BLaER1 treated with 17β-estradiol and CSF1 and Interleukin-3, amounts not matched to agents 10 nM and 100 nM (cell line): ENCODE data around the gene HCRTR2.
"Not testable (repeated sequence)": the region's sequence is repeated elsewhere in the genome, so short reads cannot be mapped to it uniquely, and the experiment has no call there.

Source experiments
- H3K27ac ChIP-seq, 11 experiments: shearing (Covaris generic); formaldehyde crosslinking; 2 replicates each; pipeline ENCODE4 v1.8.1; 2022
- H3K27me3 ChIP-seq, 11 experiments: shearing (Covaris generic); formaldehyde crosslinking; 2 replicates each; pipeline ENCODE4 v1.8.1; 2022
- H3K36me3 ChIP-seq, 11 experiments: shearing (Covaris generic); formaldehyde crosslinking; 2 replicates each; pipeline ENCODE4 v1.8.1; 2022
- H3K4me1 ChIP-seq, 10 experiments: shearing (Covaris generic); formaldehyde crosslinking; 2 replicates each; pipeline ENCODE4 v1.8.1; 2022
- H3K4me2 ChIP-seq, 11 experiments: shearing (Covaris generic); formaldehyde crosslinking; 2 replicates each; pipeline ENCODE4 v1.8.1; 2022
- H3K4me3 ChIP-seq, 10 experiments: shearing (Covaris generic); formaldehyde crosslinking; 2 replicates each; pipeline ENCODE4 v1.8.1; 2022
- H3K9ac ChIP-seq, 11 experiments: shearing (Covaris generic); formaldehyde crosslinking; 2 replicates each; pipeline ENCODE4 v1.8.1; 2022
- H3K9me3 ChIP-seq, 11 experiments: shearing (Covaris generic); formaldehyde crosslinking; replicated peaks in 1 of 11; 2 replicates each; pipeline ENCODE4 v1.8.1; 2022
- H4K20me1 ChIP-seq, 11 experiments: shearing (Covaris generic); formaldehyde crosslinking; 2 replicates each; pipeline ENCODE4 v1.8.1; 2022
- Cebpa-rat ChIP-seq, 11 experiments: shearing (Covaris generic); IDR thresholded peaks; 2 replicates each; pipeline ENCODE4 v1.8.1; 2022

Gene HCRTR2

DNA sequence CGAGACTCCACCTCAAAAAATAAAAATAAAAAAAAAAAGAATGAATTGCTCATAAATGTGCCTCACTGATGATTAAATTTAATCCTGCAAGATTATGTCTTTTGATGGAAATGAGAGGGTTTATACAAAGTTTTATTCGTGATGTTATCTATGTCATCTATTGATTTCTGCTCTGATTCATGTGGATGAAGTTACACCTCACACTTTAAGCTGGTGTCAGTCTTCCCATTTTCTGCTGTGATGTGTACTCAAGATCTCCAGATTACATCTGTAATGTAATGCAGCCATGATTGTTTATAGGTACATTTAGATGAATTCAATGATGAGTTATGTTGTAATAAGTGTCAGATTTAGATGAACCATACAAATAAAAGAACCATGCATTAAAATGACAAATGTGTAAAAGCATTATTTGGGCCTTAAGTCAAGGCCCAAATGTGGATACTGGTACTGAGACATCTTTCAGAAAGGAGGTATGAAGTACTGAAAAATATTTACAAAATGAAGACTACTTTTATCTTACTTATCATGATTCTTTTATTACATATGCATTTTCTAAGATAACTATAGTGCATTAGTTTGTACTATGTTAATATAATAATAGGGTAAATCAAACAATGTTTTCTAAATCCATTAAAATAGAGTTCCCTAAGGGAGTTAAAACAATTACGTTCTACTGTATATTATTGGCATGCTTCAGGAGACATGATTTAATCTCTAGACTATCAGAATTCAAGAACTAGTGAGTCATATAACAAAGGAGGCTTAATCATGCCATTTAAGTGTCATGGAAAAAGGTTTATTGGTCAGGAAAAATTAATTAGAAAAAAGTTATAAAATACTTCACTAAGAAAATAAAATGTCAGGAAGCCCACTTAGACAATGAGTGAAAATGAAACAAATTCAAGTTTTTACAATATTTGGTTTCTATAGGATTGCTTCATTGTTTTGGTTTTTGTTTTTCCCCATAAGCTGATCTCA lies 34.5 kb downstream of the HCRTR2 start:
- no peak overlapping the region for H3K9ac ChIP-seq
- no peaks in the 10 kb centered on the region for H3K27me3 ChIP-seq
- no peak overlapping the region for H3K27ac ChIP-seq
- H3K4me3 ChIP-seq = no peak overlapping the region
- H3K9me3 ChIP-seq = no peaks in the 10 kb centered on the region
- H4K20me1 ChIP-seq = no peaks in the 10 kb centered on the region
- no peak for TF ChIP-seq Cebpa-rat (IDR thresholded peaks at IDR 0.05)
- no peaks in the 10 kb centered on the region for H3K36me3 ChIP-seq
- no peak overlapping the region for H3K4me2 ChIP-seq
- H3K4me1 ChIP-seq = no peaks in the 10 kb centered on the region

DNA sequence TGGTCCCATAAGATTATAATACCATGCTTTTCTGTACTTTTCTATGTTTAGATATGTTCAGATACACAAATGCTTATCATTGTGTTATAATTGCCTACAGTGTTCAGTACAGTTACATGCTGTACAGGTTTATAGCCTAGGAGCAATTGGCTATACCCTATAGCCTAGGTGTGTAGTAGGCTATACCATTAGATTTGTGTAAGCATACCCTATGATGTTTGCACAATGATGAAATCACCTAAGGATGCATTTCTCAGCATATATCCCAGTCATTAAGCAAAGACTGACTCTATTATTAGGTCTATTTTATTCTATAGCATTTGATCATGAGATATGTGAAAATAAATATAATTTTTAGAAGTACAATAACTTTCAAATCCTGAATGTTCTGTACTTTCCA lies 36.6 kb downstream of the HCRTR2 start:
- no peaks in the 10 kb centered on the region for H3K4me1 ChIP-seq
- H4K20me1 ChIP-seq = no peaks in the 10 kb centered on the region
- no peaks in the 10 kb centered on the region for H3K9me3 ChIP-seq
- H3K36me3 ChIP-seq = no peaks in the 10 kb centered on the region
- no peak for TF ChIP-seq Cebpa-rat (IDR thresholded peaks at IDR 0.05)
- no peak overlapping the region for H3K4me2 ChIP-seq
- no peak overlapping the region for H3K27ac ChIP-seq
- no peak overlapping the region for H3K4me3 ChIP-seq
- H3K27me3 ChIP-seq = no peaks in the 10 kb centered on the region
- H3K9ac ChIP-seq = no peak overlapping the region

DNA sequence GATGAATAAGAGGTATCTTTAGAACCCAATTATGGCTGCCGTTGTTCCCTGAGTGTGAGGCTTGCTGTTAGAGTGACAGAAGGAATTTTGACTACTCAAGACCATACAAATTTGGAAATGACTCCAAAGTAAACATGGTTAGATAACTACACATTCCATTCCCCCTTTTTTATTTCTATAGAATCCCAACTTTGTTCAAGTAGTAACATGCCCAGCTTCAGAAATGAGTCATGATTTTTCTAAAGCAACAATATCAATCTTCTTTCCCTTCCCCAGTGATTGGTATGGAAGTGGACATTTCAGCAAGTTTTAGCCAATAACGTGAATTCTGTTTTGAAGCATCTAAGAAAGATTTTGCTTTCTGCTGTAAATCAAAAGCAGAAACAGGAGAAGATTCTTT lies 37.8 kb downstream of the HCRTR2 start:
- Histone ChIP-seq H3K4me2 (no peak overlapping the region), H3K4me3 (no peak overlapping the region), H3K4me1 (no peaks in the 10 kb centered on the region), H4K20me1 (no peaks in the 10 kb centered on the region), H3K9me3 (no peaks in the 10 kb centered on the region), H3K27ac (no peak overlapping the region), H3K36me3 (no peaks in the 10 kb centered on the region), H3K27me3 (no peaks in the 10 kb centered on the region), H3K9ac (no peak overlapping the region)
- TF ChIP-seq Cebpa-rat (IDR thresholded peaks at IDR 0.05) = no peak

DNA sequence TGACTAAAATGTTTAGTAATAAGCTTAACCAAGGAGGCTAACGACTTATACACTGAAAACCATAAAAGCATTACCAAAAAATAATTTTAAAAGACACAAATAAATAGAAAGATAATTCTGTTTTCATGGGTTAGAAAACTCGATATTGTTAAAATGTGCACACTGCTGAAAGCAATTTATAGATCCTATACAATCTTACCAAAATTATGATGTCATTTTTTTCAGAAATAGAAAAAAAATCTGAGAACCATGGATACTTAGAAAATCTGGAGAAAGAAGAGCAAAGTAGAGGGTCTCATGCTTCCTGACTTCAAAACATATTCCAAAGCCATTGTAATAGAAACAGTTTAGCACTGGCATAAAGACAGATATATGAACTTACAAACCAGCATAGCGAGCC lies 46.6 kb downstream of the HCRTR2 start:
- H3K4me3 ChIP-seq = no peak overlapping the region
- TF ChIP-seq Cebpa-rat (IDR thresholded peaks at IDR 0.05) = no peak
- H3K9ac ChIP-seq = no peak overlapping the region
- no peaks in the 10 kb centered on the region for H4K20me1 ChIP-seq
- no peaks in the 10 kb centered on the region; a peak in 1 of 22 replicates for H3K27me3 ChIP-seq
- H3K27ac ChIP-seq = no peak overlapping the region
- no peaks in the 10 kb centered on the region for H3K9me3 ChIP-seq
- no peaks in the 10 kb centered on the region for H3K36me3 ChIP-seq
- H3K4me1 ChIP-seq = no peaks in the 10 kb centered on the region
- no peak overlapping the region for H3K4me2 ChIP-seq

DNA sequence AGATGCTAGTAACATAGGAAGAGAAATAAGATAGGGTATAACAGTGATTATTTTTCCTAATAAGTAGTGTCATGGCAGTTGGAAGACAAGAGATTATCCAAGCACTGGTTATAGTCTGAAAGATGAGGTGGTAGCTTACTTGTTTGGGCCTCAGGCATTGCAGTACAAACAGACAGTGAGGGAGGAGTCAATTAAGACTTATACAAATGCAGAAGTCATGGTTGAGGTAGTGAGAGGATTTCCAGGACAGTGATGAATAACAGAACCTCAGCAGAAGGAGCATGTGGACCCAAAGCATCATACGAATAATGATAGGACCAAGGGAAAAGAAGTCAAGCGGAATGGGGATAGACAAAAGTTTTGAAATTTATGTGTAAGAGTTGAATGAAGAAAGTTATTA lies 53.5 kb downstream of the HCRTR2 start:
- Histone ChIP-seq H3K4me2 (no peak overlapping the region), H4K20me1 (no peaks in the 10 kb centered on the region), H3K36me3 (no peaks in the 10 kb centered on the region), H3K9me3 (no peaks in the 10 kb centered on the region), H3K9ac (no peak overlapping the region), H3K27me3 (no peaks in the 10 kb centered on the region), H3K4me1 (no peaks in the 10 kb centered on the region), H3K27ac (no peak overlapping the region), H3K4me3 (no peak overlapping the region)
- TF ChIP-seq Cebpa-rat (IDR thresholded peaks at IDR 0.05) = no peak

DNA sequence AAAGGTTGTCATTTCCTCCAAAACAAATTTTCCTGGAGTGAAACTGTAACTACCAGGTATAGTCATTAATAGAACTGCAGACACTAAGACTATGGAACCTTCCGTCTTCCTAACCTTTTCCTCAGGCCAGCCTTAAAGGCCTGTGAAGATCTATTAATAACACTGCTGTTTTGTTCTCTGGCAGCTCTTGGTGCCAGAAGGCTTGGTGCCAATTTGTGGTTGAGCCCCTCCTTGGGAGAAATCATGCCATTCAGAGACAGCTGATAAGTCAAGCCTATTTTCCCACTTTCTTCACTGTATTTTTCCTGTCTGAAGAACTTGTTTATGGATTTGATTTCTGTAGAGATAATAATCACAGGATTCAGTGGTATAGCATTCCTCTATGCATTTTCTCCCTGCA lies 64.8 kb downstream of the HCRTR2 start:
- Histone ChIP-seq H3K4me2 (no peak overlapping the region), H3K9ac (no peak overlapping the region), H3K36me3 (no peaks in the 10 kb centered on the region), H3K9me3 (no peaks in the 10 kb centered on the region), H3K4me3 (no peak overlapping the region), H3K27me3 (no peaks in the 10 kb centered on the region), H3K4me1 (no peaks in the 10 kb centered on the region), H3K27ac (no peak overlapping the region), H4K20me1 (no peaks in the 10 kb centered on the region)
- no peak for TF ChIP-seq Cebpa-rat (IDR thresholded peaks at IDR 0.05)

DNA sequence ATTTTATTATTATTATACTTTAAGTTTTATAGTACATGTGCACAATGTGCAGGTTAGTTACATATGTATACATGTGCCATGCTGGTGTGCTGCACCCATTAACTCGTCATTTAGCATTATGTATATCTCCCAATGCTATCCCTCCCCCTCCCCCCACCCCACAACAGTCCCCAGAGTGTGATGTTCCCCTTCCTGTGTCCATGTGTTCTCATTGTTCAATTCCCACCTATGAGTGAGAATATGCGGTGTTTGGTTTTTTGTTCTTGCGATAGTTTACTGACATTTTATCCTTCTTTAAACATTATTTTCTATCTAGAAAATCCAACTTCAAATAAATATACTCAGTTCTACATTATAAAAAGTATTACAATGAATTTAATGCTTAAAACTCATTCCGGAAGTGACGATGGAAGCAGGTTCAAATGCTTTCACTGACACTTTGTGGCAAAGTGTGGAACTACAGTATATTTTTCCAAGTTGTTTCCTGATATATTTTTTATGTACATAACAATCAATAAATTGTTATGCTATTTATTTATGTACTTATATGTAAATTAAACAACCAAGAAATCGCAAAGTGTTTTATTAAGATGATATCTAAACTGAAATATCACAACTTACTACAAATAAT lies 66.8 kb downstream of the HCRTR2 start:
- H3K4me1 ChIP-seq, H3K9me3 ChIP-seq, H3K9ac ChIP-seq, H3K4me3 ChIP-seq, H3K27ac ChIP-seq, H4K20me1 ChIP-seq, H3K27me3 ChIP-seq, H3K4me2 ChIP-seq, H3K36me3 ChIP-seq: not testable (repeated sequence)

DNA sequence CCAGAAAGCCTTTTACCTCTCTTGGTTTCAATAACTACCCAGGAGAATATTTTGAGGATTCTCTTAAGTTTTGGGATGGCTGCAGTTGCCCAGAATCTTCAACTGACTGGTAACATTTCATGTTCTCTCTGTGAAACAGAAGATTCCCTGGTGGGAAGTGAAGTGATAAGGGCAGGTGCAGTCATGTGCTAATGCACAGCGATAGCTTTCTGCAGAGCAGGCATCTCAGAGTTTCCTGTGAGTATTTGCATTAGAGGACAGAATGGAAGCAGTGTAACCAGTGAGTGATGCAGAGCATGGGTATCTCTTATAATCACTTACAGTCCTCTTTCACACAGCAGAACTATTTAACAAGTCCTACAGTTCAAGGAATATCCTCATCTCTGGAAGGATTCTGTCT lies 76.1 kb downstream of the HCRTR2 start:
- no peaks in the 10 kb centered on the region for H4K20me1 ChIP-seq
- H3K4me2 ChIP-seq = no peak overlapping the region
- no peaks in the 10 kb centered on the region for H3K36me3 ChIP-seq
- H3K27me3 ChIP-seq = no peaks in the 10 kb centered on the region
- 0 out of 20 replicates have a peak, but pooled peaks cover 0 to 5% (median 0%) of the 10 kb centered on the region in 10 experiments for H3K4me1 ChIP-seq
- H3K9ac ChIP-seq = no peak overlapping the region
- no peak overlapping the region for H3K27ac ChIP-seq
- H3K4me3 ChIP-seq = no peak overlapping the region
- TF ChIP-seq Cebpa-rat (IDR thresholded peaks at IDR 0.05) = no peak
- no peaks in the 10 kb centered on the region for H3K9me3 ChIP-seq

DNA sequence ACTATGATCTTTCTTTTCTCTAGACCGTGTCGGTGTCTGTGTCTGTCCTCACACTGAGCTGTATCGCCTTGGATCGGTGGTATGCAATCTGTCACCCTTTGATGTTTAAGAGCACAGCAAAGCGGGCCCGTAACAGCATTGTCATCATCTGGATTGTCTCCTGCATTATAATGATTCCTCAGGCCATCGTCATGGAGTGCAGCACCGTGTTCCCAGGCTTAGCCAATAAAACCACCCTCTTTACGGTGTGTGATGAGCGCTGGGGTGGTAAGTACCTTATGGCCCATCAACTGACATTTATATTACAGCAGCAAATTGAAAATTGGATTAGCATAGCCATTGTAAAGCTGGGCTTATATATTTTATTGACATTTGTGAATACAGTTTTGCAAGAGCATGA lies 80.8 kb downstream of the HCRTR2 start:
- no peak overlapping the region for H3K9ac ChIP-seq
- no peak for TF ChIP-seq Cebpa-rat (IDR thresholded peaks at IDR 0.05)
- H3K27ac ChIP-seq = no peak overlapping the region
- H3K9me3 ChIP-seq = no peaks in the 10 kb centered on the region
- H4K20me1 ChIP-seq = no peaks in the 10 kb centered on the region
- H3K4me2 ChIP-seq = no peak overlapping the region
- H3K4me3 ChIP-seq = no peak overlapping the region
- no peaks in the 10 kb centered on the region for H3K4me1 ChIP-seq
- H3K27me3 ChIP-seq = no peaks in the 10 kb centered on the region
- H3K36me3 ChIP-seq = no peaks in the 10 kb centered on the region

DNA sequence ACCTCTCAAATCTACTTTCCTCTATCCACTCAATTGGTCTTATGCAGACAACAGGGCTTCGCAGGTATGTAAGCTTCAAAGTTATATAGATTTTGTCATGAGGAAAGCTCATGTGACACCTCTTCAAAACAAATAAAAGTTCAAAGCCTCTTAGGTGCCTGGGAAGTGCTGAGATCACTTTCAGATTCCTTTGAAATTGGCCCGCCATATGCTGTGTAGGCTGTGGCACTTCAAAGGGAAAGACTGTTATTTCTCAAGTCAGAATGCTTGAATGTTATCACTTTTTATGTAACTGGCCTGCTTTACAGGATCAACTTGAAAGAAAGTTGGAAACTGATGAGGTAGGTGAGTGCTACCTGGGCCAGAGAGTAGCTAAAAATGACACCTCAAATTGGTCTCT lies 85.9 kb downstream of the HCRTR2 start:
- Histone ChIP-seq H3K4me2 (no peak overlapping the region), H3K27ac (no peak overlapping the region), H3K9ac (no peak overlapping the region), H3K9me3 (no peaks in the 10 kb centered on the region), H4K20me1 (no peaks in the 10 kb centered on the region), H3K4me1 (no peaks in the 10 kb centered on the region), H3K4me3 (no peak overlapping the region), H3K36me3 (no peaks in the 10 kb centered on the region), H3K27me3 (no peaks in the 10 kb centered on the region)
- no peak for TF ChIP-seq Cebpa-rat (IDR thresholded peaks at IDR 0.05)
